Osteoblast (primary cell): Measurements from ENCODE around the gene MEGF11. TPM values are rescaled to one million over a fixed set of nuclear protein-coding genes. Genes with fewer than 3 reads are reported as not detected.

Experiments
- DNase-seq: peaks from one replicate; pipeline ENCODE4 v3.0.0; 2011; ENCODE audit warnings: low spot score, mixed read lengths; ENCODE audit not compliant: insufficient read length; ENCODE audit errors: missing footprints
- H2AFZ ChIP-seq: 2 replicates; pipeline ENCODE4 v1.6.0; 2011; ENCODE audit warnings: mild to moderate bottlenecking, low read length
- H3K27ac ChIP-seq: 2 replicates; pipeline ENCODE4 v1.5.1; 2011; ENCODE audit warnings: mild to moderate bottlenecking, low read depth, low read length, moderate library complexity
- H3K27me3 ChIP-seq: 2 replicates; pipeline ENCODE4 v1.6.0; 2012; ENCODE audit warnings: mild to moderate bottlenecking, control low read depth, inconsistent platforms, low read length, moderate library complexity; ENCODE audit not compliant: insufficient read depth
- H3K36me3 ChIP-seq: 2 replicates; pipeline ENCODE4 v1.5.1; 2011; ENCODE audit warnings: mild to moderate bottlenecking, low read length, control low read depth, moderate library complexity; ENCODE audit not compliant: insufficient read depth
- H3K4me1 ChIP-seq: 2 replicates; pipeline ENCODE4 v1.5.1; 2011; ENCODE audit warnings: mild to moderate bottlenecking, low read length, control low read depth, moderate library complexity; ENCODE audit not compliant: insufficient read depth
- H3K4me2 ChIP-seq: 2 replicates; pipeline ENCODE4 v1.6.0; 2011; ENCODE audit warnings: mild to moderate bottlenecking, low read length; ENCODE audit not compliant: insufficient read depth
- H3K4me3 ChIP-seq: fragments of 200-600 bp; sonication (generic); 3 replicates; pipeline ENCODE4 v1.5.1; 2012; ENCODE audit warnings: mild to moderate bottlenecking, low read length, inconsistent platforms; ENCODE audit not compliant: insufficient read depth
- H3K79me2 ChIP-seq: 2 replicates; pipeline ENCODE4 v1.6.0; 2012; ENCODE audit warnings: mild to moderate bottlenecking, low read length, control low read depth, inconsistent platforms; ENCODE audit not compliant: insufficient read depth
- H3K9me3 ChIP-seq: 2 replicates; pipeline ENCODE4 v1.5.1; 2011; ENCODE audit warnings: low read depth, low read length, control low read depth
- H4K20me1 ChIP-seq: 2 replicates; pipeline ENCODE4 v1.6.0; 2012; ENCODE audit warnings: mild to moderate bottlenecking, low read length, control low read depth; ENCODE audit not compliant: insufficient read depth
- total RNA-seq: library from RNA; depleted of rRNA; stranded (reverse); fragments of >200 nt; gene quantifications from 2 replicates; pipeline ENCODE4 v1.2.3, GENCODE V29; 2012
- TF ChIP-seq, protein P1 (sequence below): IDR thresholded peaks from 2 replicates; pipeline ENCODE4 v1.5.1; 2011; ENCODE audit warnings: mild to moderate bottlenecking, low read depth, low read length, moderate library complexity; ENCODE audit errors: extremely low read depth

Gene MEGF11
- total RNA-seq, 1 donor, result not detected

DNA sequence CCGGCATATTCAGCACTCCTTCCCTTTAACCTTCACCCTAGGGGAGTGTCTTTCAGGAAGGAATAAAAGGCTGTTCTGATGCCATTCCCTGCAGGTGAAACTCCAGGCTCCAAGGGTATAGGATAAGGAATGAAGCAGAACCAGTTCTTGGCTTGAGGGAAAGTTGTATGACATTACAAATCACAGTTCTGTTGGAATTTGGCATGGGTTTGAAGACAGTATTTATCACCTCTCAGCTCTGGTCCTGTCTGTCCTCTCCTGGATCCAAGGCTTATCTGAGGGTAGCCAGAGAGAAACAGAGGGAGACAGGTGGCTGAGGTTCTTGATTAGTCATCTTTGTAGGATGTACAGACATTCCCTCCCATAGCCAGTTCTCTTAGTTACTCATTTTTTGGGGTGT lies 347.2 kb downstream of the MEGF11 start:
- H4K20me1 ChIP-seq, result peaks cover 12% of the 10 kb centered on the region
- no peak overlapping the region for H3K27ac ChIP-seq
- H3K36me3 ChIP-seq, result peaks cover 18% of the 10 kb centered on the region
- no peaks in the 10 kb centered on the region for H3K9me3 ChIP-seq
- DNase-seq, result no peak
- no peak overlapping the region for H2AFZ ChIP-seq
- no peak overlapping the region for H3K4me3 ChIP-seq
- H3K79me2 ChIP-seq, result no peaks in the 10 kb centered on the region
- no peaks in the 10 kb centered on the region for H3K27me3 ChIP-seq
- H3K4me1 ChIP-seq, result no peaks in the 10 kb centered on the region
- TF ChIP-seq, protein P1, sequence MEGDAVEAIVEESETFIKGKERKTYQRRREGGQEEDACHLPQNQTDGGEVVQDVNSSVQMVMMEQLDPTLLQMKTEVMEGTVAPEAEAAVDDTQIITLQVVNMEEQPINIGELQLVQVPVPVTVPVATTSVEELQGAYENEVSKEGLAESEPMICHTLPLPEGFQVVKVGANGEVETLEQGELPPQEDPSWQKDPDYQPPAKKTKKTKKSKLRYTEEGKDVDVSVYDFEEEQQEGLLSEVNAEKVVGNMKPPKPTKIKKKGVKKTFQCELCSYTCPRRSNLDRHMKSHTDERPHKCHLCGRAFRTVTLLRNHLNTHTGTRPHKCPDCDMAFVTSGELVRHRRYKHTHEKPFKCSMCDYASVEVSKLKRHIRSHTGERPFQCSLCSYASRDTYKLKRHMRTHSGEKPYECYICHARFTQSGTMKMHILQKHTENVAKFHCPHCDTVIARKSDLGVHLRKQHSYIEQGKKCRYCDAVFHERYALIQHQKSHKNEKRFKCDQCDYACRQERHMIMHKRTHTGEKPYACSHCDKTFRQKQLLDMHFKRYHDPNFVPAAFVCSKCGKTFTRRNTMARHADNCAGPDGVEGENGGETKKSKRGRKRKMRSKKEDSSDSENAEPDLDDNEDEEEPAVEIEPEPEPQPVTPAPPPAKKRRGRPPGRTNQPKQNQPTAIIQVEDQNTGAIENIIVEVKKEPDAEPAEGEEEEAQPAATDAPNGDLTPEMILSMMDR, result no peak
- H3K4me2 ChIP-seq, result no peak overlapping the region

DNA sequence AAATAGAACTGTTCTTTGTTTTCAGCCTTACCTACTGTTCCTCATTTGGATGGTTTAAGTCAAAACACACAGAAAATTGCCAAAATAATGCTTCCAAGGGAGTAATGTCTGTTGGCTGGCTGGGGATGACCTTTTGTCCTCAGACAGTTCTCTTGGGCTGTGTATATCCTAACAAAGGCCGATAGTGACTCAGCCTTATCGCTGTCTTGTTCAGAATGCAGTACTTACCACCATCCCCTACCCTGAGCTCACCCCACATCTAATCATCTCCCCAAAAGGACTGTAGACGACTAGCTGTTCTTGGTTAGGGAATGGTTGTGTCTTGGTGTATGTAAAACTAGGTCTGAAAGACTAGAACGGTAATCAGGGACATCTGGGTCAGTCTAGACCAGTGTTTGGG lies 349.2 kb downstream of the MEGF11 start:
- Histone ChIP-seq H3K9me3 (no peaks in the 10 kb centered on the region), H4K20me1 (peaks cover 14% of the 10 kb centered on the region), H2AFZ (no peak overlapping the region), H3K27me3 (no peaks in the 10 kb centered on the region), H3K79me2 (no peaks in the 10 kb centered on the region), H3K4me2 (no peak overlapping the region), H3K27ac (no peak overlapping the region), H3K4me3 (no peak overlapping the region), H3K36me3 (peaks cover 25% of the 10 kb centered on the region), H3K4me1 (no peaks in the 10 kb centered on the region)
- TF ChIP-seq, protein P1, result no peak
- DNase-seq, result no peak

DNA sequence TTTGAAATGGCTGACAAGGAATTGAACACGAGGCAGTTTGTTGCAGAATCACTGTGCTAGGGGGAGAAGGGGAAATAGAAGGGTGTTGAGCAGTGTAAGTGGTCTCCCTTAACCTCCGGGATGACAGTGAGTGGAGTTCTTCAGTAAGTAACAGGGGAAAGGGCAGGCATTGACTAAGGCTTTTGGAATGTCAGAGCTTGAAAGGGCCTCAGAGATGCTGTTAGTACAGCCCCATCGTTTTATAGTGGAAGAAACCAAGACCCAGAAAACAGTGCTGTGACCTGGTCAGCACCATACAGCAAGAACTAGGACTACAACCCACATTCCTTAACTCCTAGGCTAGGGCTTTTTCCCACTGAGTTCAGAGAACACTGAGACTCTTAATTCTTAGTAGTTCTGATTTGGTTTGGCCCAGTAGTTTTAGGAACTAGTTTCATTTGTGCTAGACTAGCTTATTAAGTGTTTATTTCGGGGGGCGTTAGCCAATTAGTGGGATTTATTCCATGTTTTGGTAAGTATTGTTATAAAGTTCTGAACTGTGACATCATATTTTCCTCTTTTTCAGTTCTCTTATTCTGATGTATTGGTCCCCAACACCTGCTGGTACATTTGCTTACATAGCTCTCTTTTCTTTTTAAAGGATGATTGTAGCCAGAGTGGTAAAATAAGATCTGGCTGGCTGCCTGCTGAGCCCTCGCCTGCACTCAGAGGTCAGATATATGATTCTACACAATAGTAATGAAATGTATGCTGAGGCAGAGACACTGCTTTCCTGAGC lies 350.1 kb downstream of the MEGF11 start:
- Histone ChIP-seq H3K4me2 (no peak overlapping the region), H3K9me3 (no peaks in the 10 kb centered on the region)
- DNase-seq, result no peak

DNA sequence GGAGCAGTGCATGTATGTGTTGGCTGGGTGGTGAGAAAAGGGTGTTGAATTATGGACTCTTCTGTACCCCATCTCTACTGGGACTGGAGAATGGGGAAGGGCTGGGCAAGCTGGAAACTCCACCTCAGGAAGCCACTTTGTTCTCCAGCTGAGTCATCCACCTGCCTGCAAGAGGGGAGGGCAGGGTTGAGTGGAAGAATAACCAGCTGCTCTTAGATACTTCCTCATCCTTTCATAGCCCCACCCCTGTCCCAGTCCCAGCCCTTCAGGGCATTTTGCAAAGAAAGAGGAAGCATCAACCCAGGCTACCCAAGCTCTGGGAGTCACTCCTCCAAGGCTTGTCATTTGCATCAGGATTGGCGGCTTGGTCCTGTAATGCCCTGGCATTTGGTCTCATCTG lies 351.2 kb downstream of the MEGF11 start:
- Histone ChIP-seq H3K4me3 (no peak overlapping the region), H3K4me2 (no peak overlapping the region), H4K20me1 (peaks cover 14% of the 10 kb centered on the region), H3K36me3 (peaks cover 35% of the 10 kb centered on the region), H3K9me3 (no peaks in the 10 kb centered on the region), H3K27me3 (no peaks in the 10 kb centered on the region), H3K4me1 (no peaks in the 10 kb centered on the region), H3K79me2 (no peaks in the 10 kb centered on the region), H3K27ac (no peak overlapping the region), H2AFZ (no peak overlapping the region)
- DNase-seq, result no peak
- TF ChIP-seq, protein P1, result no peak

More for the DNA sequence above, 350.1 kb downstream of the MEGF11 start:
- Histone ChIP-seq H4K20me1 (peaks cover 14% of the 10 kb centered on the region), H3K4me1 (no peaks in the 10 kb centered on the region), H3K27ac (no peak overlapping the region), H3K4me3 (no peak overlapping the region), H3K36me3 (peaks cover 32% of the 10 kb centered on the region), H3K27me3 (no peaks in the 10 kb centered on the region), H3K79me2 (no peaks in the 10 kb centered on the region), H2AFZ (no peak overlapping the region)
- TF ChIP-seq, protein P1, result no peak
